Natural killer cell (primary cell): ENCODE results near the gene SFMBT1. TPM values are rescaled to one million over a fixed set of nuclear protein-coding genes. Genes with fewer than 3 reads are reported as not detected.

Experiments
- ATAC-seq, 3 donors: fragments of 150-1000 bp in 2 of 3; fragments of 200-7000 bp in 1 of 3; cut with Tn5 transposase; 1 replicate in 1 of 3; 2 replicates in 2 of 3; pipeline ENCODE4 v1.10.0; 2021; ENCODE audit warnings: mild to moderate bottlenecking in 2 of 3, moderate library complexity in 2 of 3
- DNase-seq, 2 donors: peaks; one replicate each; pipeline versions ENCODE4 v3.0.0 to v3.0.0-alpha.2; 2013 to 2021; ENCODE audit warnings: mixed read lengths in 1 of 2
- H3K27ac ChIP-seq: one replicate; pipeline ENCODE4 v1.5.1; 2013; ENCODE audit warnings: mild to moderate bottlenecking, low read length
- H3K27me3 ChIP-seq: one replicate; pipeline ENCODE4 v1.6.1; 2013; ENCODE audit warnings: low read length; ENCODE audit not compliant: control insufficient read depth, insufficient read depth
- H3K36me3 ChIP-seq: one replicate; pipeline ENCODE4 v1.6.1; 2013; ENCODE audit warnings: low read length; ENCODE audit not compliant: control insufficient read depth, insufficient read depth
- H3K4me1 ChIP-seq: one replicate; pipeline ENCODE4 v1.6.1; 2013; ENCODE audit warnings: low read length; ENCODE audit not compliant: control insufficient read depth, insufficient read depth
- H3K4me3 ChIP-seq: one replicate; pipeline ENCODE4 v1.5.1; 2013; ENCODE audit warnings: low read length
- H3K9me3 ChIP-seq: one replicate; pipeline ENCODE4 v1.6.1; 2013; ENCODE audit warnings: low read length; ENCODE audit not compliant: control insufficient read depth, insufficient read depth
- H3K27ac Mint-ChIP-seq, 2 donors: one replicate each; pipeline ENCODE4 v1.8.0; 2022; ENCODE audit warnings: mild to moderate bottlenecking in 2 of 2, mixed read lengths in 2 of 2, moderate library complexity in 1 of 2
- H3K27me3 Mint-ChIP-seq, 2 donors: one replicate each; pipeline ENCODE4 v1.8.0; 2022; ENCODE audit warnings: low read depth in 2 of 2, mixed read lengths in 2 of 2
- H3K36me3 Mint-ChIP-seq: one replicate; pipeline ENCODE4 v1.8.0; 2022; ENCODE audit warnings: mixed read lengths
- H3K4me1 Mint-ChIP-seq, 2 donors: one replicate each; pipeline ENCODE4 v1.8.0; 2022; ENCODE audit warnings: mixed read lengths in 2 of 2
- H3K4me3 Mint-ChIP-seq: one replicate; pipeline ENCODE4 v1.8.0; 2022; ENCODE audit warnings: mild to moderate bottlenecking, moderate library complexity, mixed read lengths
- H3K9me3 Mint-ChIP-seq, 2 donors: one replicate each; pipeline ENCODE4 v1.8.0; 2022; ENCODE audit warnings: mixed read lengths in 2 of 2
- CTCF ChIP-seq: fragments of 200-600 bp; IDR thresholded peaks from one replicate; pipeline ENCODE4 v1.8.0; 2022; ENCODE audit warnings: antibody characterized with exemption
- WGBS: methylation state at CpG from one replicate; pipeline ENCODE4 v1.1.7; 2013; ENCODE audit warnings: missing lambda C conversion rate; ENCODE audit not compliant: insufficient coverage; 5-methylcytosine and 5-hydroxymethylcytosine counted together
- intact Hi-C: fragments of 100-400 bp; cut with micrococcal nuclease; formaldehyde crosslinking; loops from one replicate; pipeline ENCODE4 v1.14.2; 2022
- total RNA-seq, 4 donors: library from RNA; stranded (reverse); fragments of 120-200 nt in 1 of 4; gene quantifications; one replicate each; pipeline versions ENCODE4 v1.2.3 to v1.2.4, GENCODE V29; 2013 to 2022

Gene SFMBT1
- total RNA-seq, 3 donors from 2014 or later (not counting 1 experiment from before 2014, with no cell fraction given), result 20.2 to 22.3 (median 22.2) TPM

- H3K27ac ChIP-seq, result peak overlapping the region; percentile 84
- H3K4me3 ChIP-seq, result no peak overlapping the region
- H3K4me1 ChIP-seq, result peaks cover 46% of the 10 kb centered on the region
- Mint-ChIP-seq H3K27ac (peak overlapping the region in 1 of 2 donors; percentile 63), H3K9me3 (no peaks in the 10 kb centered on the region), H3K36me3 (no peaks in the 10 kb centered on the region), H3K4me1 (peaks cover 47 to 55% of the 10 kb centered on the region in 2 donors), H3K27me3 (no peaks in the 10 kb centered on the region), H3K4me3 (no peak overlapping the region)
- no peaks in the 10 kb centered on the region for H3K9me3 ChIP-seq
- WGBS, result 94% methylated on average over 4 of the region's 5 CpGs
- TF ChIP-seq CTCF, result no peak
- ATAC-seq (no peak), DNase-seq (no peak)
- H3K36me3 ChIP-seq, result no peaks in the 10 kb centered on the region
- no peaks in the 10 kb centered on the region for H3K27me3 ChIP-seq
- intact Hi-C loops, result no loop called here
Observed at GRCh38 chr3:52892290-52892624, 153.6 kb downstream of the SFMBT1 start.

GRCh38 chr3:52891615-52892081, 154.2 kb downstream of the SFMBT1 start:
- no peaks in the 10 kb centered on the region for H3K27me3 ChIP-seq
- 48% methylated on average over 2 of the region's 2 CpGs for WGBS
- no peaks in the 10 kb centered on the region for H3K36me3 Mint-ChIP-seq
- peak in 1 of 2 donors; percentile 15 for DNase-seq
- no peak for TF ChIP-seq CTCF
- H3K27me3 Mint-ChIP-seq, result no peaks in the 10 kb centered on the region
- H3K9me3 ChIP-seq, result no peaks in the 10 kb centered on the region
- H3K4me1 Mint-ChIP-seq, result peaks cover 47 to 51% of the 10 kb centered on the region in 2 donors
- H3K36me3 ChIP-seq, result no peaks in the 10 kb centered on the region
- peaks cover 42% of the 10 kb centered on the region for H3K4me1 ChIP-seq
- H3K9me3 Mint-ChIP-seq, result no peaks in the 10 kb centered on the region
- H3K4me3 ChIP-seq, result no peak overlapping the region
- peak overlapping the region; percentile 31 to 63 for H3K27ac Mint-ChIP-seq
- intact Hi-C loops, result no loop called here
- ATAC-seq, result peak; percentile 11 to 34 (median 28)
- H3K4me3 Mint-ChIP-seq, result no peak overlapping the region
- peak overlapping the region; percentile 84 for H3K27ac ChIP-seq

GRCh38 chr3:52891164-52891563, 154.7 kb downstream of the SFMBT1 start:
- peak in 2 of 3 donors; percentile 18 to 53 for ATAC-seq
- H3K27ac ChIP-seq, result peak overlapping the region; percentile 84
- peak in 1 of 2 donors; percentile 20 for DNase-seq
- H3K36me3 ChIP-seq, result no peaks in the 10 kb centered on the region
- Mint-ChIP-seq H3K27me3 (no peaks in the 10 kb centered on the region), H3K4me3 (no peak overlapping the region), H3K36me3 (no peaks in the 10 kb centered on the region), H3K4me1 (peaks cover 44 to 46% of the 10 kb centered on the region in 2 donors), H3K27ac (peak overlapping the region; percentile 31 to 63), H3K9me3 (no peaks in the 10 kb centered on the region)
- WGBS, result 41% methylated on average over 9 of the region's 9 CpGs
- intact Hi-C loops, result no loop called here
- H3K4me3 ChIP-seq, result no peak overlapping the region
- no peaks in the 10 kb centered on the region for H3K9me3 ChIP-seq
- H3K4me1 ChIP-seq, result peaks cover 38% of the 10 kb centered on the region
- no peak for TF ChIP-seq CTCF
- no peaks in the 10 kb centered on the region for H3K27me3 ChIP-seq

GRCh38 chr3:52890735-52891134, 155.1 kb downstream of the SFMBT1 start:
- no peaks in the 10 kb centered on the region for H3K36me3 ChIP-seq
- peaks cover 3% of the 10 kb centered on the region for H3K36me3 Mint-ChIP-seq
- intact Hi-C loops, result no loop called here
- peaks cover 33% of the 10 kb centered on the region for H3K4me1 ChIP-seq
- H3K27ac ChIP-seq, result no peak overlapping the region
- peaks cover 40 to 44% of the 10 kb centered on the region in 2 donors for H3K4me1 Mint-ChIP-seq
- no peaks in the 10 kb centered on the region for H3K9me3 Mint-ChIP-seq
- WGBS, result 80% methylated on average over 4 of the region's 5 CpGs
- no peak overlapping the region for H3K4me3 Mint-ChIP-seq
- no peaks in the 10 kb centered on the region for H3K27me3 Mint-ChIP-seq
- H3K4me3 ChIP-seq, result no peak overlapping the region
- H3K9me3 ChIP-seq, result no peaks in the 10 kb centered on the region
- peak in 1 of 2 donors; percentile 10 for DNase-seq
- peak overlapping the region in 1 of 2 donors; percentile 63 for H3K27ac Mint-ChIP-seq
- TF ChIP-seq CTCF, result no peak
- H3K27me3 ChIP-seq, result no peaks in the 10 kb centered on the region
- ATAC-seq, result peak in 1 of 3 donors; percentile 56
